SK-N-SH (cell line): ENCODE results near the gene ST13. TPM values are rescaled to one million over a fixed set of nuclear protein-coding genes. Genes with fewer than 3 reads are reported as not detected.

Experiments used
- CTCF ChIA-PET: fragments of 300-600, 350-600 bp; formaldehyde crosslinking; extraction: SDS; loops from one replicate; lab custom pipeline; 2021; lab: Yijun Ruan, JAX
- POLR2A ChIA-PET: fragments of 350-600 bp; sonication (Branson Sonifier 250); formaldehyde crosslinking; extraction: SDS; loops from one replicate; lab custom pipeline; 2020; ENCODE audit warnings: antibody characterized with exemption, inconsistent platforms; lab: Yijun Ruan, JAX
- DNase-seq: peaks from one replicate; pipeline ENCODE4 v3.0.0; 2012
- H2AFZ ChIP-seq: fragments of 200-600 bp; sonication (generic); 2 replicates; pipeline ENCODE4 v1.8.1; 2016; ENCODE audit warnings: antibody characterized with exemption, mild to moderate bottlenecking, low read depth
- H3F3A ChIP-seq: fragments of 200-600 bp; sonication (generic); replicated peaks from 2 replicates; pipeline ENCODE3; 2016; ENCODE audit warnings: antibody characterized with exemption, mild to moderate bottlenecking; ENCODE audit not compliant: insufficient read depth
- H3K27ac ChIP-seq, 2 experiments: fragments of 200-500 bp in 1 of 2; fragments of 200-600 bp in 1 of 2; sonication (Bioruptor generic) in 1 of 2; sonication (generic), shearing (Covaris generic) in 1 of 2; 2 replicates each; pipeline versions ENCODE4 v1.5.1 to v1.6.1; 2014 to 2016; ENCODE audit warnings: low read depth in 2 of 2, inconsistent platforms in 1 of 2, low read length in 1 of 2, mild to moderate bottlenecking in 1 of 2, mixed read lengths in 1 of 2
- H3K27me3 ChIP-seq: fragments of 200-600 bp; sonication (generic), shearing (Covaris generic); 2 replicates; pipeline ENCODE4 v1.6.1; 2016; ENCODE audit warnings: mixed run types; ENCODE audit not compliant: insufficient read depth
- H3K36me3 ChIP-seq, 2 experiments: fragments of 200-500 bp in 1 of 2; fragments of 200-600 bp in 1 of 2; sonication (Bioruptor generic) in 1 of 2; sonication (generic) in 1 of 2; replicated peaks in 1 of 2; 2 replicates each; pipeline versions ENCODE3 to v1.5.1; 2014 to 2016; ENCODE audit warnings: low read length in 1 of 2, mild to moderate bottlenecking in 1 of 2; ENCODE audit not compliant: insufficient read depth in 2 of 2, control insufficient read depth in 1 of 2
- H3K4me1 ChIP-seq, 2 experiments: fragments of 200-500 bp in 1 of 2; fragments of 200-600 bp in 1 of 2; sonication (Bioruptor generic) in 1 of 2; sonication (generic), shearing (Covaris generic) in 1 of 2; 2 replicates each; pipeline versions ENCODE4 v1.5.1 to v1.6.1; 2014 to 2016; ENCODE audit warnings: low read depth in 1 of 2, low read length in 1 of 2, mixed run types in 1 of 2; ENCODE audit not compliant: insufficient read depth in 2 of 2, control insufficient read depth in 1 of 2
- H3K4me2 ChIP-seq: fragments of 200-600 bp; sonication (generic), shearing (Covaris generic); 2 replicates; pipeline ENCODE4 v1.6.1; 2017; ENCODE audit warnings: mixed run types
- H3K4me3 ChIP-seq, 2 experiments: fragments of 200-500 bp in 1 of 2; fragments of 200-600 bp in 1 of 2; sonication (Bioruptor generic) in 1 of 2; sonication (generic), shearing (Covaris generic) in 1 of 2; 2 replicates each; pipeline versions ENCODE4 v1.5.1 to v1.8.1; 2014 to 2016; ENCODE audit warnings: low read depth in 2 of 2, inconsistent platforms in 1 of 2, low read length in 1 of 2, mild to moderate bottlenecking in 1 of 2, mixed read lengths in 1 of 2, moderate library complexity in 1 of 2
- H3K79me2 ChIP-seq: fragments of 200-600 bp; sonication (generic); 2 replicates; pipeline ENCODE4 v1.8.1; 2017; ENCODE audit warnings: mild to moderate bottlenecking; ENCODE audit not compliant: insufficient read depth
- H3K9ac ChIP-seq: fragments of 200-600 bp; sonication (generic); 2 replicates; pipeline ENCODE4 v1.6.1; 2017; ENCODE audit warnings: mixed run types
- H3K9me2 ChIP-seq: fragments of 200-600 bp; sonication (generic); 2 replicates; pipeline ENCODE4 v1.6.1; 2017; ENCODE audit warnings: mixed run types
- H3K9me3 ChIP-seq: fragments of 200-600 bp; sonication (generic); 2 replicates; pipeline ENCODE4 v1.6.1; 2017; ENCODE audit warnings: mixed run types, mild to moderate bottlenecking, moderate library complexity
- H4K20me1 ChIP-seq: fragments of 200-600 bp; sonication (generic); 2 replicates; pipeline ENCODE4 v1.6.1; 2017; ENCODE audit warnings: mild to moderate bottlenecking, mixed run types; ENCODE audit not compliant: insufficient read depth
- CTCF ChIP-seq: fragments of 200-600 bp; sonication (generic); IDR thresholded peaks from 2 replicates; pipeline ENCODE4 v1.6.1; 2017; ENCODE audit warnings: antibody characterized with exemption, mild to moderate bottlenecking, moderate library complexity
- FOSL2 ChIP-seq: IDR thresholded peaks from 2 replicates; pipeline ENCODE4 v1.4.0; 2012; ENCODE audit warnings: low read depth, mild to moderate bottlenecking, moderate library complexity, borderline replicate concordance
- GABPA ChIP-seq: IDR thresholded peaks from 2 replicates; pipeline ENCODE4 v1.4.0; 2012; ENCODE audit warnings: low read depth, mild to moderate bottlenecking
- MAX ChIP-seq: IDR thresholded peaks from 2 replicates; pipeline ENCODE4 v1.4.0; 2012; ENCODE audit warnings: low read depth
- NFIC ChIP-seq: IDR thresholded peaks from 2 replicates; pipeline ENCODE4 v1.4.0; 2012; ENCODE audit warnings: borderline replicate concordance
- RCOR1 ChIP-seq: fragments of 150-350 bp; IDR thresholded peaks from 2 replicates; pipeline ENCODE4 v1.6.1; 2017; ENCODE audit warnings: antibody characterized with exemption, low read length
- RXRA ChIP-seq: IDR thresholded peaks from 2 replicates; pipeline ENCODE4 v1.4.0; 2012; ENCODE audit warnings: low read depth, mild to moderate bottlenecking, borderline replicate concordance
- WGBS: methylation state at CpG from one replicate; pipeline ENCODE4 v1.1.6; 2017; ENCODE audit warnings: low lambda C conversion rate; 5-methylcytosine and 5-hydroxymethylcytosine counted together
- polyA plus RNA-seq, 3 experiments: library from polyadenylated mRNA; depleted of rRNA; stranded (reverse); fragments of >200 nt; gene quantifications; 2 replicates each; pipeline ENCODE4 v1.2.3, GENCODE V29; 2012

ST13 gene
- polyA plus RNA-seq, 1 of the 3 experiments (the other 2 are of a cell fraction) = 66.0 TPM

- no peak overlapping the region for H3K9ac ChIP-seq
- no peak for TF ChIP-seq RCOR1
- TF ChIP-seq RXRA = no peak
- no peak for TF ChIP-seq GABPA
- WGBS = 100% methylated on average over 1 of the region's 1 CpG
- no peaks in the 10 kb centered on the region for H3K36me3 ChIP-seq
- no peaks in the 10 kb centered on the region for H3K9me2 ChIP-seq
- no peaks in the 10 kb centered on the region for H3K27me3 ChIP-seq
- H3F3A ChIP-seq = no peaks in the 10 kb centered on the region
- ChIA-PET CTCF (no interaction called here), POLR2A (no interaction called here)
- no peak overlapping the region for H3K4me2 ChIP-seq
- no peak overlapping the region for H3K4me3 ChIP-seq
- H4K20me1 ChIP-seq = no peaks in the 10 kb centered on the region
- DNase-seq = no peak
- H2AFZ ChIP-seq = no peak overlapping the region
- H3K9me3 ChIP-seq = no peaks in the 10 kb centered on the region
- no peaks in the 10 kb centered on the region for H3K4me1 ChIP-seq
- peaks cover 19% of the 10 kb centered on the region; the same call in 1 of the 2 replicates for H3K79me2 ChIP-seq
- H3K27ac ChIP-seq = no peak overlapping the region
Observed at GRCh38 chr22:40803321-40803720, 53.1 kb downstream of the ST13 start.

- H3K27me3 ChIP-seq = no peaks in the 10 kb centered on the region
- no peak overlapping the region for H3K27ac ChIP-seq
- H3K9me3 ChIP-seq = no peaks in the 10 kb centered on the region
- H3K4me3 ChIP-seq = no peak overlapping the region
- H3K9ac ChIP-seq = no peak overlapping the region
- no peak overlapping the region for H2AFZ ChIP-seq
- TF ChIP-seq MAX (no peak), CTCF (no peak)
- TF ChIP-seq, all 33 proteins: peak for 0
- H3K4me1 ChIP-seq = peaks cover 2 to 3% of the 10 kb centered on the region in 2 experiments; a peak in 2 of 4 replicates
- DNase-seq = no peak
- no peaks in the 10 kb centered on the region for H3K36me3 ChIP-seq
- ChIA-PET CTCF (interaction anchor here (0.9 kb wide), 1 partner anchor 116 kb away, joined by 3 read pairs; no protein-coding TSS in a partner anchor), POLR2A (no interaction called here)
- 83% methylated on average over 3 of the region's 3 CpGs for WGBS
- no peaks in the 10 kb centered on the region for H4K20me1 ChIP-seq
- H3K79me2 ChIP-seq = peaks cover 6% of the 10 kb centered on the region; the same call in 1 of the 2 replicates
- H3K4me2 ChIP-seq = no peak overlapping the region
- H3F3A ChIP-seq = no peaks in the 10 kb centered on the region
- H3K9me2 ChIP-seq = no peaks in the 10 kb centered on the region
Observed at GRCh38 chr22:40799008-40799407, 57.4 kb downstream of the ST13 start.

GRCh38 chr22:40797427-40797826 lies 59.0 kb downstream of the ST13 start:
- no peak overlapping the region for H3K9ac ChIP-seq
- H3K27ac ChIP-seq = peak overlapping the region; percentile 11 to 38; a peak in 3 of 4 replicates
- CTCF ChIA-PET = no interaction called here
- TF ChIP-seq NFIC (no peak), FOSL2 (peak; percentile 17; the same call in 1 of the 2 replicates)
- H4K20me1 ChIP-seq = no peaks in the 10 kb centered on the region
- no peaks in the 10 kb centered on the region for H3K9me2 ChIP-seq
- 100% methylated on average over 1 of the region's 1 CpG for WGBS
- no peak overlapping the region for H3K4me2 ChIP-seq
- no peaks in the 10 kb centered on the region for H3K9me3 ChIP-seq
- no peak for DNase-seq
- H3K4me3 ChIP-seq = no peak overlapping the region
- peaks cover 2 to 3% of the 10 kb centered on the region in 2 experiments; a peak in 2 of 4 replicates for H3K4me1 ChIP-seq
- no peaks in the 10 kb centered on the region for H3K27me3 ChIP-seq
- H3F3A ChIP-seq = no peaks in the 10 kb centered on the region
- no peak overlapping the region for H2AFZ ChIP-seq
- POLR2A ChIA-PET = no interaction called here
- H3K79me2 ChIP-seq = peaks cover 6% of the 10 kb centered on the region; the same call in 1 of the 2 replicates
- peaks cover 0 to 3% of the 10 kb centered on the region in 2 experiments for H3K36me3 ChIP-seq
